Neuronal stem cell (in vitro differentiated cells): ENCODE measurements around the gene AGBL2.

Source experiments
- DNase-seq: peaks from one replicate; pipeline ENCODE4 v3.0.0-alpha.2; 2013; ENCODE audit warnings: low spot score
- H2AFZ ChIP-seq: one replicate; pipeline ENCODE4 v1.6.1; 2013; ENCODE audit warnings: mild to moderate bottlenecking, low read length, inconsistent platforms
- H2AK5ac ChIP-seq: 2 replicates; pipeline ENCODE4 v1.6.1; 2013; ENCODE audit warnings: low read depth, mild to moderate bottlenecking, inconsistent platforms, low read length, moderate library complexity, mixed read lengths
- H2BK120ac ChIP-seq: 2 replicates; pipeline ENCODE4 v1.6.1; 2013; ENCODE audit warnings: low read depth, mild to moderate bottlenecking, inconsistent platforms, low read length, moderate library complexity, mixed read lengths
- H2BK12ac ChIP-seq: one replicate; pipeline ENCODE4 v1.6.1; 2013; ENCODE audit warnings: low read length, inconsistent platforms
- H2BK15ac ChIP-seq: 2 replicates; pipeline ENCODE4 v1.6.1; 2013; ENCODE audit warnings: mild to moderate bottlenecking, low read length, inconsistent platforms, mixed read lengths
- H2BK5ac ChIP-seq: one replicate; pipeline ENCODE4 v1.6.1; 2013; ENCODE audit warnings: inconsistent platforms, mild to moderate bottlenecking, low read length, moderate library complexity
- H3K14ac ChIP-seq: one replicate; pipeline ENCODE4 v1.6.1; 2013; ENCODE audit warnings: low read length, inconsistent platforms
- H3K18ac ChIP-seq: 2 replicates; pipeline ENCODE4 v1.6.1; 2013; ENCODE audit warnings: low read length, inconsistent platforms
- H3K23ac ChIP-seq: 2 replicates; pipeline ENCODE4 v1.6.1; 2013; ENCODE audit warnings: low read depth, mild to moderate bottlenecking, mixed read lengths, low read length, inconsistent platforms; ENCODE audit not compliant: poor library complexity
- H3K27ac ChIP-seq: replicated peaks from 3 replicates; pipeline ENCODE4 v1.5.1; 2013; ENCODE audit warnings: low read length, inconsistent platforms
- H3K27me3 ChIP-seq, 3 experiments: 2 replicates each; pipeline ENCODE4 v1.6.1; 2013; ENCODE audit warnings: low read length in 3 of 3, mild to moderate bottlenecking in 2 of 3, inconsistent platforms in 1 of 3, low read depth in 1 of 3, mixed read lengths in 1 of 3, moderate library complexity in 1 of 3; ENCODE audit not compliant: control insufficient read depth in 3 of 3, insufficient read depth in 3 of 3
- H3K36me3 ChIP-seq, 2 donors: replicated peaks in 1 of 2; 2 replicates each; pipeline ENCODE4 v1.6.1; 2013; ENCODE audit warnings: low read length in 2 of 2; ENCODE audit not compliant: control insufficient read depth in 2 of 2, insufficient read depth in 2 of 2
- H3K4ac ChIP-seq: 2 replicates; pipeline ENCODE4 v1.6.1; 2013; ENCODE audit warnings: inconsistent platforms, mild to moderate bottlenecking, low read length, moderate library complexity
- H3K4me1 ChIP-seq, 2 donors: 1 replicate in 1 of 2; 2 replicates in 1 of 2; pipeline ENCODE4 v1.6.1; 2013; ENCODE audit warnings: low read length in 2 of 2, low read depth in 1 of 2; ENCODE audit not compliant: control insufficient read depth in 2 of 2, insufficient read depth in 1 of 2
- H3K4me2 ChIP-seq: one replicate; pipeline ENCODE4 v1.6.1; 2013; ENCODE audit warnings: mild to moderate bottlenecking, low read length, inconsistent platforms; ENCODE audit not compliant: insufficient read depth, poor library complexity, severe bottlenecking
- H3K4me3 ChIP-seq, 2 donors: 2 replicates each; pipeline ENCODE4 v1.5.1; 2013; ENCODE audit warnings: low read length in 2 of 2, mild to moderate bottlenecking in 2 of 2, inconsistent platforms in 1 of 2, moderate library complexity in 1 of 2
- H3K79me1 ChIP-seq: one replicate; pipeline ENCODE4 v1.6.1; 2013; ENCODE audit warnings: low read depth, mild to moderate bottlenecking, inconsistent platforms, low read length, moderate library complexity
- H3K9ac ChIP-seq: one replicate; pipeline ENCODE4 v1.6.1; 2013; ENCODE audit warnings: mild to moderate bottlenecking, low read depth, low read length, inconsistent platforms; ENCODE audit not compliant: poor library complexity
- H3K9me3 ChIP-seq, 2 donors: replicated peaks in 1 of 2; 2 replicates each; pipeline versions ENCODE3 to v1.6.1; 2013; ENCODE audit warnings: low read length in 2 of 2, mild to moderate bottlenecking in 2 of 2, inconsistent platforms in 1 of 2, low read depth in 1 of 2, mixed read lengths in 1 of 2, moderate library complexity in 1 of 2; ENCODE audit not compliant: control insufficient read depth in 2 of 2, insufficient read depth in 1 of 2
- H4K8ac ChIP-seq: one replicate; pipeline ENCODE4 v1.6.1; 2013; ENCODE audit warnings: low read depth, mild to moderate bottlenecking, inconsistent platforms, low read length, moderate library complexity
- H4K91ac ChIP-seq: one replicate; pipeline ENCODE4 v1.6.1; 2013; ENCODE audit warnings: low read length, low read depth, mild to moderate bottlenecking, inconsistent platforms; ENCODE audit not compliant: poor library complexity
- whole genome bisulfite sequencing, 2 donors: extraction: QIAGEN DNeasy Blood & Tissue Kit; methylation state at CpG; one replicate each; pipeline ENCODE4 v1.1.7; 2013; ENCODE audit warnings: missing lambda C conversion rate in 2 of 2, mixed read lengths in 1 of 2; ENCODE audit not compliant: insufficient read length in 2 of 2, insufficient replicate concordance in 1 of 2; ENCODE audit errors: extremely low coverage in 2 of 2; 5-methylcytosine and 5-hydroxymethylcytosine counted together

AGBL2 gene

DNA sequence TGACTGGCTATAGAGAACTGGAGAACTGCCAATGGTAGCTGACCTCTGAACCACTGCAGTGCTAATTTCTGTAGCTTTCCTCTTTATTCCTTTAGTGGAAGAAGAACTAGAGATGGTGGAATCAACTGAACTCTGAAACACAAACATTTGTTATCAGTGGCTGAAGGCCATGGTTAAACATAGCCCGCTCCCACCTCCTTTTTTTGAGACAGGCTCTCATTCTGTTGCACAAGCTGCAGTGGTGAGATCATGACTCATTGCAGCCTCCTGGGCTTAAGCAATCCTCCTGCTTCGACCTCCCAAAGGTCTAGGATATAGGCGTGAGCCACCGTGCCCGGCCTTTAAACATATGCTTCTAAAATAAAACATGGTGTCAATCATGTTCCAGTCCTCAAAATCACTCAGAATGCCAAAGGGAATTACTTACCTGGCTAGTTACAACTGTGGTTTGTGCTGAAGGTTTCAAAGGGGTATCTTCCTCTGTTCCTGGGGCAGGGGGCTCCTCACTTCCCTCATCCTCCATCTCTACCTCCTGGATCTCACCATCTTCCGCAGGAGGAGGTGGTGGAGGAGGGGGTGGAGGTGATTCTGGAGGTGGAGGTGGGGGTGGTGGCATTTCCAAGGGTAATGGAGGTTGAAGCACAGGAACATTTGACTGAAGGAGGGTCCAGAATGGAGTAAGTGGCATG, 9.0 kb upstream of the AGBL2 start:
- no peak overlapping the region for H3K14ac ChIP-seq
- H3K9ac ChIP-seq: no peak overlapping the region
- H2BK12ac ChIP-seq: no peak overlapping the region
- H3K4me1 ChIP-seq: no peaks in the 10 kb centered on the region
- no peak overlapping the region for H3K4me2 ChIP-seq
- no peaks in the 10 kb centered on the region for H3K79me1 ChIP-seq
- H2BK15ac ChIP-seq: no peak overlapping the region
- no peak overlapping the region for H2BK5ac ChIP-seq
- H3K27ac ChIP-seq: no peak overlapping the region
- DNase-seq: no peak
- H2AFZ ChIP-seq: no peak overlapping the region
- no CpG with 5 or more reads among the region's 6 CpGs for WGBS, 2 donors
- H4K91ac ChIP-seq: no peak overlapping the region
- peaks cover 30 to 99% of the 10 kb centered on the region in 2 donors for H3K36me3 ChIP-seq
- H2AK5ac ChIP-seq: no peak overlapping the region
- H3K27me3 ChIP-seq: no peaks in the 10 kb centered on the region
- H3K4ac ChIP-seq: no peak overlapping the region
- no peak overlapping the region for H3K23ac ChIP-seq
- no peaks in the 10 kb centered on the region for H3K9me3 ChIP-seq
- no peak overlapping the region for H2BK120ac ChIP-seq
- no peak overlapping the region for H3K18ac ChIP-seq
- H3K4me3 ChIP-seq: no peak overlapping the region
- H4K8ac ChIP-seq: no peak overlapping the region

DNA sequence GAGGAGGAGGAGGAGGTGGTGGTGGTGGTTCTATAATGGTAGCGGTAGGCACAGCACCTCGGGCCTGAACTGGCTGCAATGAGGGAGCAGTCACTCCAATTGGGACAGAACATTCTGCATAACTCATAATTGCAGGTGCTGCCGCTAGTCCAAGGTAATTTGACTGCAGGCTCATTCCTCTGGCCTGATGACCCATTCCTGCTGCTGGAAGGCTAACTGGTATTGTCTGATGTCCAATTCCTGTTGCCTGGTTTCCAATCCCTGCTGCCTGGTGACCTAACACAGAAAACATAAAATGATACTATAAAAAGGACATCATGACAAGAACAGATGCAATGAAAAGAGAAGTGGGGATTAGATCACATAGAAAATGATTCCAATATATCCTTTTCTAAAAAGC, 7.9 kb upstream of the AGBL2 start:
- Histone ChIP-seq H3K9ac (no peak overlapping the region), H3K18ac (no peak overlapping the region), H2BK5ac (no peak overlapping the region), H3K4me2 (no peak overlapping the region), H3K4me3 (no peak overlapping the region), H3K27ac (no peak overlapping the region), H4K91ac (no peak overlapping the region), H2BK15ac (no peak overlapping the region), H4K8ac (no peak overlapping the region), H3K4me1 (no peaks in the 10 kb centered on the region), H3K4ac (no peak overlapping the region), H2BK12ac (no peak overlapping the region), H2AK5ac (no peak overlapping the region), H3K23ac (no peak overlapping the region), H2BK120ac (no peak overlapping the region), H3K27me3 (no peaks in the 10 kb centered on the region), H3K9me3 (no peaks in the 10 kb centered on the region), H3K79me1 (no peaks in the 10 kb centered on the region), H2AFZ (no peak overlapping the region), H3K14ac (no peak overlapping the region), H3K36me3 (peaks cover 31 to 99% of the 10 kb centered on the region in 2 donors)
- no peak for DNase-seq
- WGBS, 2 donors: no CpG with 5 or more reads among the region's 3 CpGs

DNA sequence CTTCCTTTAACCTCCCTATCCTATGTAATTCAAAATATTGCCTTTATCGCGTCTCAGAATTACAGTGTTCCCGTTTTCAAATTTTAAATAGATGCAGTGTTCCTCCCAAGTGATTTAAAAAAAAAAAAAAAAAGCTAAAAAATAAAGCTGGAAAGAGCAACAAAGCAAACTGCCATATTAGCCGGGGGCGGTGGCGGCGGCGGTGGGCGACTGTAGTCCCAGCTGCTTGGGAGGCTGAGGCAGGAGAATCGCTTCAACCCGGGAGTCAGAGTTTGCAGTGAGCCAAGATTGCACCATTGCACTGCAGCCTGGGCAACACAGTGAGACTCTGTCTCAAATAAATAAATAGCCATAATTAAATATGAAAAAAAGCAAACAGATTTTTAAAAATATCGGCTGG, 5.5 kb upstream of the AGBL2 start:
- Histone ChIP-seq H3K79me1 (no peaks in the 10 kb centered on the region), H2BK5ac (no peak overlapping the region), H2BK120ac (no peak overlapping the region), H3K36me3 (peaks cover 32 to 96% of the 10 kb centered on the region in 2 donors), H3K27me3 (no peaks in the 10 kb centered on the region), H3K4me2 (no peak overlapping the region), H3K18ac (no peak overlapping the region), H2AFZ (no peak overlapping the region), H4K8ac (no peak overlapping the region), H2AK5ac (no peak overlapping the region), H3K27ac (no peak overlapping the region), H2BK15ac (no peak overlapping the region), H3K9me3 (no peaks in the 10 kb centered on the region), H3K4me3 (no peak overlapping the region), H3K23ac (no peak overlapping the region), H4K91ac (no peak overlapping the region), H3K14ac (no peak overlapping the region), H2BK12ac (no peak overlapping the region), H3K4me1 (no peaks in the 10 kb centered on the region), H3K9ac (no peak overlapping the region), H3K4ac (no peak overlapping the region)
- DNase-seq: no peak
- no CpG with 5 or more reads among the region's 12 CpGs for WGBS, 2 donors

DNA sequence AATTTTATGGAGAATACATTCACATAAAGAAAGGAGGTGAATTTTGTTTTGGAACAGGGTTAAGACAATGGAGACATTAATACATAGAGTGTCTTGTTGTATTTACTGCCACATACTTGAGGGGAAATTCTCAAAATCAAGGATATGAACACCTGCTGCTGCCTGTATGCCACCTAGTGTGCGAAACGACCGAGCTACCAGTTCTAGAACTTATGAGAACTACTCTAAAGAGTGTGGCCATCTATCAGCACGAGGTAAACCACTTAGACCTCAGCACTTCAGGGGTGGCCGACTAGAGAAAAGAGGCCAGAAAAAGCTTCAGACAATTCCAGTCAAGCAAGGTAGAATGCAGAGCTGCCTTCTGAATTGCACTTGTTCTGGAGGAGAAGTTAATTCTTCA, 1.5 kb upstream of the AGBL2 start:
- Histone ChIP-seq H3K4me1 (peaks cover 0 to 4% of the 10 kb centered on the region in 2 donors), H2BK120ac (no peak overlapping the region), H3K23ac (no peak overlapping the region), H3K27me3 (no peaks in the 10 kb centered on the region), H3K4me2 (no peak overlapping the region), H3K4ac (no peak overlapping the region), H2BK12ac (no peak overlapping the region), H2AK5ac (no peak overlapping the region), H3K9ac (no peak overlapping the region), H3K14ac (no peak overlapping the region), H2AFZ (no peak overlapping the region), H3K4me3 (no peak overlapping the region), H4K91ac (no peak overlapping the region), H2BK15ac (no peak overlapping the region), H3K27ac (no peak overlapping the region), H3K36me3 (peaks cover 14 to 62% of the 10 kb centered on the region in 2 donors), H3K79me1 (no peaks in the 10 kb centered on the region), H3K9me3 (no peaks in the 10 kb centered on the region), H4K8ac (no peak overlapping the region), H2BK5ac (no peak overlapping the region), H3K18ac (no peak overlapping the region)
- no CpG with 5 or more reads among the region's 5 CpGs for WGBS, 2 donors
- no peak for DNase-seq
